Loucy (cell line): Measurements from ENCODE around the gene CTNND2.

Experiments used
- H2AFZ ChIP-seq: fragments of 200-600 bp; sonication (generic); 2 replicates; pipeline ENCODE4 v1.6.0; 2016; ENCODE audit warnings: antibody characterized with exemption, mild to moderate bottlenecking, low read length, moderate library complexity
- H3F3A ChIP-seq: fragments of 200-600 bp; 2 replicates; pipeline ENCODE4 v1.6.0; 2016; ENCODE audit warnings: antibody characterized with exemption, low read depth, mild to moderate bottlenecking
- H3K27me3 ChIP-seq: fragments of 200-600 bp; sonication (generic); 2 replicates; pipeline ENCODE4 v1.6.1; 2014; ENCODE audit warnings: low read length, mild to moderate bottlenecking; ENCODE audit not compliant: insufficient read depth, poor library complexity, severe bottlenecking
- H3K36me3 ChIP-seq: fragments of 200-600 bp; sonication (generic); 2 replicates; pipeline ENCODE4 v1.6.1; 2016; ENCODE audit warnings: low read length; ENCODE audit not compliant: insufficient read depth
- H3K4me1 ChIP-seq: fragments of 200-600 bp; sonication (generic); 2 replicates; pipeline ENCODE4 v1.5.1; 2014; ENCODE audit warnings: low read length, mild to moderate bottlenecking; ENCODE audit not compliant: insufficient read depth, poor library complexity, severe bottlenecking
- H3K4me2 ChIP-seq: fragments of 200-600 bp; sonication (generic); 2 replicates; pipeline ENCODE4 v1.6.0; 2014; ENCODE audit warnings: antibody characterized with exemption, low read length, low read depth, mild to moderate bottlenecking; ENCODE audit not compliant: poor library complexity, severe bottlenecking
- H3K4me3 ChIP-seq: fragments of 200-600 bp; sonication (generic); 2 replicates; pipeline ENCODE4 v1.5.1; 2014; ENCODE audit warnings: low read length, mild to moderate bottlenecking, mixed read lengths; ENCODE audit not compliant: poor library complexity, severe bottlenecking
- H3K79me2 ChIP-seq: fragments of 200-600 bp; sonication (generic); 2 replicates; pipeline ENCODE4 v1.6.1; 2014; ENCODE audit warnings: low read length; ENCODE audit not compliant: insufficient read depth
- H3K9ac ChIP-seq: fragments of 200-600 bp; sonication (generic); 2 replicates; pipeline ENCODE4 v1.6.0; 2014; ENCODE audit warnings: mild to moderate bottlenecking, low read depth, low read length, moderate library complexity; ENCODE audit not compliant: poor library complexity, severe bottlenecking
- H3K9me2 ChIP-seq: fragments of 200-600 bp; sonication (generic); replicated peaks from 2 replicates; pipeline ENCODE4 v1.6.1; 2016; ENCODE audit warnings: low read depth, low read length, mixed read lengths
- H3K9me3 ChIP-seq: fragments of 200-600 bp; sonication (generic); 2 replicates; pipeline ENCODE4 v1.6.1; 2014; ENCODE audit warnings: mild to moderate bottlenecking, antibody characterized with exemption, low read length, low read depth; ENCODE audit not compliant: insufficient read depth
- H4K20me1 ChIP-seq: fragments of 200-600 bp; sonication (generic); 2 replicates; pipeline ENCODE4 v1.6.0; 2014; ENCODE audit warnings: antibody characterized with exemption, low read length, mild to moderate bottlenecking; ENCODE audit not compliant: insufficient read depth, poor library complexity, severe bottlenecking
- CTCF ChIP-seq: fragments of 200-600 bp; sonication (generic); conservative IDR thresholded peaks from 2 replicates; pipeline ENCODE4 v1.5.1; 2014; ENCODE audit warnings: mild to moderate bottlenecking, antibody characterized with exemption, low read length
- EZH2phosphoT487 ChIP-seq: fragments of 200-600 bp; IDR thresholded peaks from 2 replicates; pipeline ENCODE4 v1.6.1; 2018; ENCODE audit warnings: antibody characterized with exemption, mild to moderate bottlenecking, moderate library complexity, borderline replicate concordance

The CTNND2 gene

DNA sequence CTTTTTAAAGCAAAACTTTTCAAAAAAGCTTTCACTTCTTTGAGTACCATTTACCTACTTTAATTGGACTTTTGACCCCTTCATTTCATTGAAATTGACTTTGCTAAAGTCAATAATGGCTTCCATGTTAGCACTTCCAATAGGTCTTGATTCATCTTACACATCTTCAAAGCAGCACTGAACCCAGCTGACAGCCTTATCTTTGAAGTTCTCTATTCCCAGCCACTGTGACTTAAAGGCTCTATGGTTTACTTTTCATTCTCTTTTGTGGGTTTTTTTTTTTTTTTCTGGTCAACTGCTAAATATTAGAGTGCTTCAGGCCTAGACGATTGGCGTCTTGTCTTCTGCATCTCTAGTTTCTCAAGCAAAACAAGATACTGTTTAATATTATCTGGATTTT is 385.0 kb downstream of the CTNND2 start:
- Histone ChIP-seq H2AFZ (no peak overlapping the region), H3K4me3 (no peak overlapping the region), H3K9me3 (no peaks in the 10 kb centered on the region), H3K79me2 (no peaks in the 10 kb centered on the region), H3K4me2 (no peak overlapping the region), H3F3A (no peaks in the 10 kb centered on the region), H4K20me1 (no peaks in the 10 kb centered on the region), H3K36me3 (no peaks in the 10 kb centered on the region), H3K9ac (no peak overlapping the region), H3K27me3 (no peaks in the 10 kb centered on the region), H3K9me2 (no peaks in the 10 kb centered on the region), H3K4me1 (no peaks in the 10 kb centered on the region)
- no peak for TF ChIP-seq CTCF
- TF ChIP-seq EZH2phosphoT487, result no peak

- no peak overlapping the region for H3K9ac ChIP-seq
- H3F3A ChIP-seq, result no peaks in the 10 kb centered on the region
- H2AFZ ChIP-seq, result no peak overlapping the region
- H3K4me1 ChIP-seq, result no peaks in the 10 kb centered on the region
- H3K79me2 ChIP-seq, result no peaks in the 10 kb centered on the region
- H3K4me2 ChIP-seq, result no peak overlapping the region
- no peak overlapping the region for H3K4me3 ChIP-seq
- H3K36me3 ChIP-seq, result no peaks in the 10 kb centered on the region
- no peaks in the 10 kb centered on the region for H3K9me2 ChIP-seq
- TF ChIP-seq CTCF (no peak), EZH2phosphoT487 (no peak)
- H4K20me1 ChIP-seq, result no peaks in the 10 kb centered on the region
- H3K9me3 ChIP-seq, result no peaks in the 10 kb centered on the region
- no peaks in the 10 kb centered on the region for H3K27me3 ChIP-seq
Observed at GRCh38 chr5:11518676-11519075, 385.6 kb downstream of the CTNND2 start.

GRCh38 chr5:11514705-11515432 is 389.4 kb downstream of the CTNND2 start:
- Histone ChIP-seq H3F3A (no peaks in the 10 kb centered on the region), H3K79me2 (no peaks in the 10 kb centered on the region), H3K4me3 (no peak overlapping the region), H4K20me1 (no peaks in the 10 kb centered on the region), H3K9me2 (no peaks in the 10 kb centered on the region), H3K4me1 (no peaks in the 10 kb centered on the region), H3K4me2 (no peak overlapping the region), H3K9me3 (no peaks in the 10 kb centered on the region), H3K36me3 (no peaks in the 10 kb centered on the region), H2AFZ (no peak overlapping the region), H3K9ac (no peak overlapping the region), H3K27me3 (no peaks in the 10 kb centered on the region)
- no peak for TF ChIP-seq CTCF
- TF ChIP-seq EZH2phosphoT487, result no peak
